Spinal cord (tissue), 10 donors: ENCODE results near the gene CNTNAP4. TPM values are rescaled to one million over a fixed set of nuclear protein-coding genes. Genes with fewer than 3 reads are reported as not detected.
A peak's percentile ranks its signal among the peaks of the same experiment; 100 is the strongest.

Experiments used
- DNase-seq, 6 donors: peaks; one replicate each; pipeline versions ENCODE4 v3.0.0 to v3.0.0-alpha.2; 2013 to 2015; ENCODE audit warnings: low spot score in 6 of 6, low read depth in 4 of 6
- H3K27ac ChIP-seq: one replicate; pipeline ENCODE4 v1.5.1; 2013; ENCODE audit warnings: low read depth, low read length, control low read depth
- H3K27me3 ChIP-seq: one replicate; pipeline ENCODE4 v1.6.1; 2013; ENCODE audit warnings: low read length; ENCODE audit not compliant: control insufficient read depth, insufficient read depth
- H3K36me3 ChIP-seq: one replicate; pipeline ENCODE4 v1.6.1; 2013; ENCODE audit warnings: low read length; ENCODE audit not compliant: control insufficient read depth, insufficient read depth
- H3K4me1 ChIP-seq: one replicate; pipeline ENCODE4 v1.6.1; 2013; ENCODE audit warnings: low read length; ENCODE audit not compliant: control insufficient read depth, insufficient read depth
- H3K4me3 ChIP-seq: one replicate; pipeline ENCODE4 v1.5.1; 2013; ENCODE audit warnings: low read depth, low read length, control low read depth
- H3K9me3 ChIP-seq: one replicate; pipeline ENCODE4 v1.6.1; 2013; ENCODE audit warnings: low read length; ENCODE audit not compliant: control insufficient read depth, insufficient read depth
- WGBS: methylation state at CpG from one replicate; pipeline ENCODE4 v1.1.5; 2013; ENCODE audit warnings: missing lambda C conversion rate; ENCODE audit not compliant: insufficient coverage; 5-methylcytosine and 5-hydroxymethylcytosine counted together
- polyA plus RNA-seq, 2 donors: library from polyadenylated mRNA; unstranded; fragments of 120-200 nt; gene quantifications; one replicate each; pipeline ENCODE4 v1.2.1, GENCODE V29; 2013; ENCODE audit not compliant: insufficient read length in 2 of 2
- total RNA-seq, 2 donors: library from RNA; depleted of rRNA in 1 of 2; stranded (reverse); fragments of 120-200 nt in 1 of 2; fragments of >200 nt in 1 of 2; gene quantifications; one replicate each; pipeline versions ENCODE4 v1.2.3 to v1.2.4, GENCODE V29; 2013 to 2014
- donor health status: healthy.

CNTNAP4 gene
- total and polyA plus RNA-seq, 4 donors = 17.3 to 56.0 (median 42.0) TPM

DNA sequence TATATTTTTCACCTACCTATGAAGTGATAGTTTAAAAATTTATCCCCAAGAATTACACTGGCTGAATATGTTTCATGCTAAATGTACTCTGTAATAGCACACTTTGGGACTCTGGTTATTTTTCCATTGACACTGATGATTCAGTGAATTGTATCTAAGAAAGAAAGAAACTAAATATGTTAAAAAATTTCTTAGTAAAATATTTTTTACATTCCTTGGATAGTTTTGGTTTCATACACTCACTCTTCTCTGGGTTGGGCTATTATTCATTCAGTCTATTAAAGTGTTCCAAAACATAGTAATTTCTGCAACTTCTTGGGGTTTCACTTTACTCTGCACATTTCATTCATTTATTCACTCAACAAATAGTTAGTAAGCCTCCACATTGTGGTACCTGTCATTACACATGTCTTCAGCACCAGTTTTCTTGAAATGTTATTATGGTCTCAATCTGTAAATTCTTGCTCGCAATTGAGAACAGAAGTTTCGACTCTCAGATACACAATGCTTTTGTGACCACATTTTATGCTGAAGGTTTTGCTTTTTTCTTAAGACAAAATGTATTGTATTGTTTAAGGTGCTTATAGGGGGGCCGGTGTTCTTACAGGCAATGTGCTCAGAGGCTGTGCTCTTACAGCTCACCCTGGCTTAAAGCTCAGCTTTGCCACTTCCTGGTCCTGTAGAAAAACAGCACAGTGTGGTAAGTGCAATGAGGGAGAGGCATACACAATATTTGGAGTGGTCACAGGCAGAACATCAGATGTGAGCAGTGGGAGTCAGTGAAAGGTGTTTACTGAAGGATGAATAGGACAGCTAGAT is 17.4 kb downstream of the CNTNAP4 start:
- H3K9me3 ChIP-seq = no peaks in the 10 kb centered on the region
- H3K4me1 ChIP-seq = no peaks in the 10 kb centered on the region
- H3K27ac ChIP-seq = no peak overlapping the region
- no peaks in the 10 kb centered on the region for H3K27me3 ChIP-seq
- H3K4me3 ChIP-seq = no peak overlapping the region
- no peaks in the 10 kb centered on the region for H3K36me3 ChIP-seq
- DNase-seq = no peak
- WGBS = 85% methylated on average over 2 of the region's 3 CpGs

- DNase-seq = no peak
- Histone ChIP-seq H3K4me1 (no peaks in the 10 kb centered on the region), H3K36me3 (no peaks in the 10 kb centered on the region), H3K4me3 (no peak overlapping the region), H3K27ac (no peak overlapping the region), H3K27me3 (no peaks in the 10 kb centered on the region), H3K9me3 (no peaks in the 10 kb centered on the region)
- WGBS = 63% methylated on average over 3 of the region's 3 CpGs
These were observed 20.7 kb downstream of the CNTNAP4 start for GRCh38 chr16:76297941-76298340.

DNA sequence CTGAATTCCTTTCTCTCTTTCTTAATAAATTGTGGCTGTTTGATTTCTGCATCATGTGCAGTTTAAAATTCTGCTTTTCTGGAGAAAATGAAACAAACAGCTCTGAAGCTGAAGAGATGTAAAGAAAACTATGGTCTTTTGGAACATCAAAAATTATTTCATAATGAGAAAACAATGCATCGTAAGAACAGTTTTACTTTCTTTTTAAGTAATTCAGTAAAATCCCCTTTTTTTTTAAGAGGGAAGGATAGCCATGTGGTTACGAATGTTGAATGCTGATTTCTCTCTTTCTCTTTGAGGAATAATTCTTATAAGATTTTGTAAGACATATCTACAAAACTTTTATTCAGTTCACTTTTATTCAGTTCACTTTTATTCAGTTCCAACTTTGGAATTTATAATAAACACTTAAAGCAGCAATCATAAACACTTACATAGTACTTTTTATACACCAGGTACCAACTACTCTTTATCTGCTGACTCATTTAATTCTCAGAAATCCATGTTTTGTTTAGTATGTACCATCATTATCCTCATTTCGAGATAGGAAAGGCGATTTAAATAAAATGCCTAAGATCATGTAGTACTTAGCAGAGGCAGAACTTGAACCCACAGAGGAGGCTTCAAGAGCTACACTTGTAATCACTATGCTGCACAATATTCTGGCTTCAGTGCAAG is 26.6 kb downstream of the CNTNAP4 start:
- Histone ChIP-seq H3K36me3 (no peaks in the 10 kb centered on the region), H3K27ac (no peak overlapping the region), H3K27me3 (no peaks in the 10 kb centered on the region), H3K4me3 (no peak overlapping the region), H3K4me1 (no peaks in the 10 kb centered on the region), H3K9me3 (no peaks in the 10 kb centered on the region)
- WGBS = no CpG with 5 or more reads among the region's 4 CpGs
- DNase-seq = no peak

DNA sequence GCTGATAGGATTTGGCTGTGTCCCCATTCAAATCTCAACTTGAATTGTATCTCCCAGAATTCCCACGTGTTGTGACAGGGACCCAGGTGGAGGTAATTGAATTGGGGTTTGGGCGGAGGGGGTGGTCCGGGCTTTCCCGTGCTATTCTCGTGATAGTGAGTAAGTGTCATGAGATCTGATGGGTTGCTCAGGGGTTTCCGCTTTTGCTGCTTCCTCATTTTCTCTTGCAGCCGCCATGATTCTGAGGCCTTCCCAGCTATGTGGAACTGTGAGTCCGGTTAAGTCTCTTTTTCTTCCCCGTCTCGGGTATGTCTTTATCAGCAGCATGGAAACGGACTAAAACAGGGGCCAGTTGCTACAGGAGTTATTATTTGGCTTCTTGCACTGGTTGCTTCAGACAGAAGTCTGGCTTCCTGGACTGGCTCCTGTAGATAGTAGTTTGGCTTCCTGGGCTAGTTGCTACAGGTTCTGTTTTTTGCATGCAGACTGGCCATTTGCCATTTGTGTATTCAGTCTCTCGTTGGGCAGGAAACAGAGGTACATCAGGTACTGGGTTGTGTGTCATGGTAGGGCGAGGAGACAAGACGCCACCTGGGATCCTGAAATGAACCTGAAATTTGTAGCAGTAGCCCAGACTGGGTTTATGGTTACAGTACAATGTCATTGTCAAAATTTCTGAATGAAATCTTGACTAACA is 32.6 kb downstream of the CNTNAP4 start:
- H3K36me3 ChIP-seq = no peaks in the 10 kb centered on the region
- no peaks in the 10 kb centered on the region for H3K27me3 ChIP-seq
- H3K27ac ChIP-seq = no peak overlapping the region
- H3K9me3 ChIP-seq = no peaks in the 10 kb centered on the region
- H3K4me3 ChIP-seq = no peak overlapping the region
- H3K4me1 ChIP-seq = no peaks in the 10 kb centered on the region
- WGBS = 97% methylated on average over 11 of the region's 14 CpGs
- DNase-seq = no peak

- WGBS = no CpG with 5 or more reads among the region's 2 CpGs
- no peak for DNase-seq
- no peaks in the 10 kb centered on the region for H3K36me3 ChIP-seq
- H3K27ac ChIP-seq = no peak overlapping the region
- H3K4me3 ChIP-seq = no peak overlapping the region
- H3K27me3 ChIP-seq = no peaks in the 10 kb centered on the region
- no peaks in the 10 kb centered on the region for H3K9me3 ChIP-seq
- H3K4me1 ChIP-seq = no peaks in the 10 kb centered on the region
These were observed 34.1 kb downstream of the CNTNAP4 start for GRCh38 chr16:76311260-76311659.

GRCh38 chr16:76318565-76318964 is 41.4 kb downstream of the CNTNAP4 start:
- no peaks in the 10 kb centered on the region for H3K9me3 ChIP-seq
- H3K4me1 ChIP-seq = no peaks in the 10 kb centered on the region
- no peaks in the 10 kb centered on the region for H3K27me3 ChIP-seq
- H3K36me3 ChIP-seq = no peaks in the 10 kb centered on the region
- DNase-seq = no peak
- no peak overlapping the region for H3K27ac ChIP-seq
- H3K4me3 ChIP-seq = no peak overlapping the region

DNA sequence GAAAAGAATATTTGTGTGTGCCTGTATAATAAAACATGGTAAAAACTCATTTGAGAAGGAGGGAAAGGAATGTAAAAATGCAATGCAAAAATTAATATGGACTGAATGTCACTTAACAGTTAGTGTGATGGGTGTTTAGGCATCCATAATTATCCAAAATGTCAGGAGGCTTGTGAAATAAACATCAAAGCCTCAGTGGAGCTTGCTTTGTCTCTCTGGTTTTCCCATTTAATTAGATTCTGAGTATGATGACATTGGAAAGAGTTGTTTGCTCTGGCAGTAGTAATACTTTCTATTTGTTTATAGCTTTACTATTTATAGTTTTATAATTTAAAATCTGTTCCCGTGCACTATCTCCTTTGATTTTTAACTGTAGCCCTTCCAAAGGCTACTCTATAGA is 51.9 kb downstream of the CNTNAP4 start:
- DNase-seq = peak in 1 of 6 donors; percentile 66
- Histone ChIP-seq H3K4me3 (no peak overlapping the region), H3K36me3 (no peaks in the 10 kb centered on the region), H3K9me3 (no peaks in the 10 kb centered on the region), H3K27ac (no peak overlapping the region), H3K27me3 (no peaks in the 10 kb centered on the region), H3K4me1 (no peaks in the 10 kb centered on the region)
- no CpG with 5 or more reads among the region's 1 CpG for WGBS

- H3K36me3 ChIP-seq = no peaks in the 10 kb centered on the region
- no peaks in the 10 kb centered on the region for H3K27me3 ChIP-seq
- WGBS = 53% methylated on average over 2 of the region's 3 CpGs
- no peaks in the 10 kb centered on the region for H3K4me1 ChIP-seq
- no peak overlapping the region for H3K27ac ChIP-seq
- peak in 1 of 6 donors; percentile 67 for DNase-seq
- H3K4me3 ChIP-seq = no peak overlapping the region
- H3K9me3 ChIP-seq = no peaks in the 10 kb centered on the region
These were observed 58.2 kb downstream of the CNTNAP4 start for GRCh38 chr16:76335180-76335974.

DNA sequence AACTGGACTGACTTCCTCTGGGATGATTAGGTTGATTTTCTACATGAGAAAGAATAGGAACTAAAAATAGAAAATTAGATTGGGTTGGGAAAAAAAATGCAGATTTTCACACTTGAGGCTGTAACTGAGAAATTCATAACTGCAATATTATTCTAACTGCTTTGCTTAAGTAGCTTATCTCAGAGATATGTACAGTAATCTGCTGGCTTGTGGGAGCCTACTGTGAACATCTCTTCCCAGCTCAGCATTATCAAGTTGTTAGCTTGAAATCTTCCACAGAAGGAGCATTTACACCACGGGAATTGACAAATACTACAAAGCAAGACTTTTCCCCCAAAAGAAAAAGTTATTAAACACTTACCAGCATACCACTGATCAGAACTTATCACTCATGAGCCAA is 58.9 kb downstream of the CNTNAP4 start:
- H3K27me3 ChIP-seq = no peaks in the 10 kb centered on the region
- H3K4me3 ChIP-seq = no peak overlapping the region
- no peaks in the 10 kb centered on the region for H3K36me3 ChIP-seq
- H3K27ac ChIP-seq = no peak overlapping the region
- H3K9me3 ChIP-seq = no peaks in the 10 kb centered on the region
- no peaks in the 10 kb centered on the region for H3K4me1 ChIP-seq
- DNase-seq = peak in 1 of 6 donors; percentile 53
- WGBS = no CpG with 5 or more reads among the region's 1 CpG
